ENCODE data around the gene TMEM221.

- TF ChIP-seq CTCF (IDR thresholded peaks at IDR 0.05) = no peak
- no peak for TF ChIP-seq EP300 (IDR thresholded peaks at IDR 0.05)
- TF ChIP-seq POLR2A (IDR thresholded peaks at IDR 0.05) = no peak
- no peak for TF ChIP-seq POLR2AphosphoS5 (IDR thresholded peaks at IDR 0.05)
Observed at GRCh38 chr19:17419154-17419620, 29.3 kb downstream of the TMEM221 start.

Data from sigmoid colon (tissue), 4 donors.